MM.1S (cell line): ENCODE measurements around the gene LCE1C.

Experiments used
- DNase-seq: peaks from one replicate; pipeline ENCODE4 v3.0.0-alpha.2; 2015
- H2AFZ ChIP-seq: fragments of 300-600 bp; sonication (generic); 2 replicates; pipeline ENCODE4 v1.6.0; 2016; ENCODE audit warnings: antibody characterized with exemption, low read length
- H3F3A ChIP-seq: fragments of 300-600 bp; sonication (generic); 2 replicates; pipeline ENCODE4 v1.6.1; 2016; ENCODE audit warnings: mild to moderate bottlenecking, antibody characterized with exemption, low read length, moderate library complexity, mixed read lengths; ENCODE audit not compliant: insufficient read depth
- H3K27ac ChIP-seq: fragments of 300-600 bp; sonication (generic); 2 replicates; pipeline ENCODE4 v1.5.1; 2016; ENCODE audit warnings: mild to moderate bottlenecking, low read length
- H3K27me3 ChIP-seq: fragments of 300-600 bp; sonication (generic); replicated peaks from 2 replicates; pipeline ENCODE4 v1.6.0; 2016; ENCODE audit warnings: low read length; ENCODE audit not compliant: insufficient read depth
- H3K36me3 ChIP-seq: fragments of 300-600 bp; sonication (generic); replicated peaks from 2 replicates; pipeline ENCODE4 v1.6.1; 2016; ENCODE audit warnings: mild to moderate bottlenecking, low read length, mixed read lengths; ENCODE audit not compliant: insufficient read depth
- H3K4me1 ChIP-seq: fragments of 300-600 bp; sonication (generic); 2 replicates; pipeline ENCODE4 v1.6.1; 2016; ENCODE audit warnings: low read length, mixed read lengths
- H3K4me2 ChIP-seq: fragments of 300-600 bp; sonication (generic); 2 replicates; pipeline ENCODE4 v1.6.0; 2016; ENCODE audit warnings: low read depth, low read length
- H3K4me3 ChIP-seq: fragments of 300-600 bp; sonication (generic); 2 replicates; pipeline ENCODE4 v1.5.1; 2016; ENCODE audit warnings: low read length, mixed read lengths
- H3K79me2 ChIP-seq: fragments of 300-600 bp; sonication (generic); 2 replicates; pipeline ENCODE4 v1.6.1; 2016; ENCODE audit warnings: mixed run types, low read length, mixed read lengths
- H3K9ac ChIP-seq: fragments of 300-600 bp; sonication (generic); 2 replicates; pipeline ENCODE4 v1.6.1; 2016; ENCODE audit warnings: low read length, mixed read lengths
- H3K9me2 ChIP-seq: fragments of 300-600 bp; sonication (generic); replicated peaks from 2 replicates; pipeline ENCODE4 v1.6.1; 2016; ENCODE audit warnings: mild to moderate bottlenecking, low read length, mixed read lengths; ENCODE audit not compliant: insufficient read depth
- H3K9me3 ChIP-seq: fragments of 300-600 bp; sonication (generic); replicated peaks from 2 replicates; pipeline ENCODE4 v1.6.1; 2016; ENCODE audit warnings: mild to moderate bottlenecking, low read length, mixed read lengths; ENCODE audit not compliant: insufficient read depth
- H4K20me1 ChIP-seq: fragments of 300-600 bp; sonication (generic); 2 replicates; pipeline ENCODE4 v1.6.1; 2016; ENCODE audit warnings: mild to moderate bottlenecking, low read length, moderate library complexity, mixed read lengths; ENCODE audit not compliant: insufficient read depth
- CTCF ChIP-seq: fragments of 300-600 bp; sonication (generic); IDR thresholded peaks from 2 replicates; pipeline ENCODE4 v1.5.1; 2016; ENCODE audit warnings: antibody characterized with exemption, low read length, mixed read lengths
- EZH2 ChIP-seq: fragments of 300-600 bp; sonication (generic); optimal IDR thresholded peaks from 2 replicates; pipeline ENCODE3; 2017; ENCODE audit warnings: low read depth, mild to moderate bottlenecking, antibody characterized with exemption, low read length, mixed read lengths
- EZH2phosphoT487 ChIP-seq: fragments of 300-600 bp; sonication (generic); IDR thresholded peaks from 2 replicates; pipeline ENCODE4 v1.6.1; 2018; ENCODE audit warnings: antibody characterized with exemption, low read length

Gene LCE1C

DNA sequence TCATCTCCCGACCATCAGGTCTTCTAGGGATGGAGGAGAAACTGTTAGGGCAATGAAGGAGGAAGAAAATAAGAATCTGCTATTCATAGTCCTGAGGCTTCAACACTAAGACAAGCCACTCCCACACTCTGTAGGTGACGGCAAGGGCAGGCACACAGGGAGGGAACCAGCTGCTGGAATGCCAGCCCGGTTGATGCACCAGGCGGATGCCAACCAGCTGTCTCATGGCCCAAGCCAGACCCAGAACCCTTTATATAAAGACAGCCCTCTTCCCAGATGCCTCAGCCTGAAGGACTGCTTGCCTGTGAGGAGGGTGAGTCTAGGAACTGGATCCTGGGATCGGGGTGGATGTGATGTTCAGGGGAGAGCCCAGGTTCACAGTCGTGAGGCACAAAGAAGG is 48.7 kb downstream of the LCE1C start, which contains the start of gene KPRP:
KPRP (plus strand) TSS at position 279 of the 400 bp plus-strand sequence. CDS start 1,564 bp downstream, outside the sequence.
- Histone ChIP-seq H3K4me3 (no peak within 1 kb of the TSS), H3K79me2 (no peaks in the 10 kb centered on the region), H3K4me2 (no peak within 1 kb of the TSS), H3K27me3 (no peaks in the 10 kb centered on the region), H3K36me3 (no peaks in the 10 kb centered on the region), H2AFZ (no peak within 1 kb of the TSS), H3F3A (no peaks in the 10 kb centered on the region), H4K20me1 (no peaks in the 10 kb centered on the region), H3K9ac (no peak within 1 kb of the TSS), H3K4me1 (no peaks in the 10 kb centered on the region), H3K9me3 (no peaks in the 10 kb centered on the region), H3K9me2 (no peaks in the 10 kb centered on the region), H3K27ac (no peak within 1 kb of the TSS)
- TF ChIP-seq CTCF = no peak
- TF ChIP-seq EZH2phosphoT487 = no peak
- no peak for TF ChIP-seq EZH2
- DNase-seq = no peak

GRCh38 chr1:152756872-152757271 is 49.6 kb downstream of the LCE1C start:
- no peaks in the 10 kb centered on the region for H4K20me1 ChIP-seq
- H3F3A ChIP-seq = no peaks in the 10 kb centered on the region
- H3K27me3 ChIP-seq = no peaks in the 10 kb centered on the region
- no peak overlapping the region for H3K4me2 ChIP-seq
- no peak for DNase-seq
- H3K4me1 ChIP-seq = no peaks in the 10 kb centered on the region
- no peak overlapping the region for H2AFZ ChIP-seq
- no peak overlapping the region for H3K9ac ChIP-seq
- H3K9me3 ChIP-seq = no peaks in the 10 kb centered on the region
- H3K4me3 ChIP-seq = no peak overlapping the region
- no peaks in the 10 kb centered on the region for H3K79me2 ChIP-seq
- no peaks in the 10 kb centered on the region for H3K9me2 ChIP-seq
- H3K27ac ChIP-seq = no peak overlapping the region
- H3K36me3 ChIP-seq = no peaks in the 10 kb centered on the region
- TF ChIP-seq EZH2 (no peak), CTCF (no peak), EZH2phosphoT487 (no peak)
